H7 (cell line): ENCODE results near the gene MED29. TPM values are rescaled to one million over a fixed set of nuclear protein-coding genes. Genes with fewer than 3 reads are reported as not detected.

Experiments
- DNase-seq: peaks from one replicate; pipeline ENCODE4 v3.0.0; 2012
- H3K27me3 ChIP-seq: 2 replicates; pipeline ENCODE4 v1.6.0; 2011; ENCODE audit warnings: mild to moderate bottlenecking, low read length; ENCODE audit not compliant: control insufficient read depth, insufficient read depth
- H3K36me3 ChIP-seq: replicated peaks from 2 replicates; pipeline ENCODE4 v1.5.1; 2011; ENCODE audit warnings: low read length; ENCODE audit not compliant: control insufficient read depth, insufficient read depth
- H3K4me3 ChIP-seq: 2 replicates; pipeline ENCODE4 v1.5.1; 2011; ENCODE audit warnings: low read depth, mild to moderate bottlenecking, control low read depth, low read length, moderate library complexity; ENCODE audit not compliant: insufficient read depth
- total RNA-seq: library from RNA; depleted of rRNA; stranded (reverse); fragments of >200 nt; shearing (Covaris generic); gene quantifications from 2 replicates; pipeline ENCODE4 v1.2.3, GENCODE V29; 2014; rRNA removed

The MED29 gene, protein sequence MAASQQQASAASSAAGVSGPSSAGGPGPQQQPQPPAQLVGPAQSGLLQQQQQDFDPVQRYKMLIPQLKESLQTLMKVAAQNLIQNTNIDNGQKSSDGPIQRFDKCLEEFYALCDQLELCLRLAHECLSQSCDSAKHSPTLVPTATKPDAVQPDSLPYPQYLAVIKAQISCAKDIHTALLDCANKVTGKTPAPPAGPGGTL
- 38.2 and 41.6 TPM in 2 replicates for total RNA-seq

DNA sequence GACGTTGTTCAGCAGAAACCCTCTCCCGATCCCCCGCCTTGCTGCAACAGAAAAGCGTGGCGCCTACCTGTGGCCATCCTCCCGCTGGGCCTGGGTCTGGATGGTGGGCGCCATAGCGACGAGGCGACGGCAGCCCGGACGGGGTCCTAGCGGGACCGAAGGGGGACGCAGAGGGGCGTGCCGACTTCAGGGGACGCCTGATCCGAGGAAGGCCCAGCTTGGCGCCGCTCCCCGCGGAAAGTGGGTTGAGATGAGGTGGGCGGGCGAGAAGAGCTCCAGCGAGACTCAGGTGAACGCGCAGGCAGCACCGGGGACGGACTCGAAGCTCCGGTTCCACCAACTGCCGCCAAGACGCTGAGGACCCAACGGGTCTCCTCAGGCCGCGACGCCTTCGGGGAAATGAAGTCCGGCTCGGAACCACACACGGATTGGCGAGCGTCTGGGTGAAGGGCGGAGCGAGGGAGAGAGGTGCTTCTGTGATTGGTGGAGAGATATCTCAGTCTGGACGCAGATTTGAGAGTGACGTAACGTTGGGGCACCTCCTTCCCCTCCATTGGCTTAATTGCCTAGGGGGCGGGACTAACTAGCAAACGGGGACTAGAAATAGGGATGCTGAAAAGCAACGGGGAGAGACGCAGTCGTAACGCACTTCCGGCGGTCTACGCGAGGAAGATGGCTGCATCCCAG is at the start of gene MED29, which contains the start of gene PAF1:
TSS of gene MED29 (plus strand) at position 628 of the 687 bp plus-strand sequence. CDS start at position 673, 45 bp downstream.
TSS of gene PAF1 (minus strand) at position 356 of the 687 bp plus-strand sequence. CDS start at position 114, 242 bp downstream.
- Histone ChIP-seq H3K4me3 (peak within 1 kb of the TSS; percentile 76), H3K27me3 (no peaks in the 10 kb centered on the region), H3K36me3 (peaks cover 20% of the 10 kb centered on the region)
- peak; percentile 99 for DNase-seq

DNA sequence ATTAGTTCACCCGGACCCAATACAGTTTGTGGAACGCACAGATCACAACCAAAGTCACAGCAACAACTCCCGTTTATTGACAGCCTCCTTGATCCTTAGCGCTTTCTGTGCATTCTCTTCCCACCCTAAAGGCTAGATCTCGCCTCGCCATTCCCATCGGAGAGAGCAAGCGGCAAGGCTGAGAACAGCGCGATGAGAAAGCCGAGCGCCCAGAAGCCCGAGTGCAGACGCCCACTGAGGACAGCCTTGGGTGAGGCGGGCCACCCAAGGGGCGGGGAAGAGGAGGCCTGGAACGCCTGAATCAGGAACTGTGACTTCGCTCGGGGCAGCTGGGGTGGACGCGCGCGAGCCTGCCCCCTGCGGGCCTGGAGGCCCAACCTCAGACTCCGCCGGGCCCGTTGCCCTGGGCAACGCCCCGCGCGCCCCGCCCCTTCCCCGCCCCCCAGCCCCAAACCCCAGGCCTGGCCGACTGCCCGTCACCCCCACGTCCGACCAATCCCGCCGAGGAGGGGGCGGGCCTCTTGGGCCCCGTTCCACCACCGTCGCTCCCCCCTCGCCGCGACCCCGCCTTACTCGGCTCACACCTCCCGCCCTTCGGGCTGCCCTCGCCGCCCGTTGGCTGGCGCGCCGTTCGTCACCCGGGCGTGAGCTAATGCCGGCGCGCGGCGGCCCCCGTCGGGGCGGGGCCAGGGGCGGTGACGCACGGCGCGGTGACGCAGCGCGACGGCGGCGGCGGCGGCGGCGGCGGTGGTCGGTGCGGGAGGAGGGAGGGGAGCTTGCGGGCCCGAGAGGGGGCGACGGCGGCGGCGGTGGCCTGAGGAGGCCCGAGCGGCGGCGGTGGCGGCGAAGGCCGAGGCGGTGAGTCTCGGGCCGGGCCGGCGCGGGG is 49.2 kb upstream of the MED29 start, which contains the start of gene SAMD4B:
TSS of gene SAMD4B (plus strand) at position 703 of the 886 bp plus-strand sequence. CDS start 14,473 bp downstream, outside the sequence.
- no peaks in the 10 kb centered on the region for H3K36me3 ChIP-seq
- H3K27me3 ChIP-seq: no peaks in the 10 kb centered on the region
- DNase-seq: peak; percentile 100
- H3K4me3 ChIP-seq: peak within 1 kb of the TSS; percentile 88

DNA sequence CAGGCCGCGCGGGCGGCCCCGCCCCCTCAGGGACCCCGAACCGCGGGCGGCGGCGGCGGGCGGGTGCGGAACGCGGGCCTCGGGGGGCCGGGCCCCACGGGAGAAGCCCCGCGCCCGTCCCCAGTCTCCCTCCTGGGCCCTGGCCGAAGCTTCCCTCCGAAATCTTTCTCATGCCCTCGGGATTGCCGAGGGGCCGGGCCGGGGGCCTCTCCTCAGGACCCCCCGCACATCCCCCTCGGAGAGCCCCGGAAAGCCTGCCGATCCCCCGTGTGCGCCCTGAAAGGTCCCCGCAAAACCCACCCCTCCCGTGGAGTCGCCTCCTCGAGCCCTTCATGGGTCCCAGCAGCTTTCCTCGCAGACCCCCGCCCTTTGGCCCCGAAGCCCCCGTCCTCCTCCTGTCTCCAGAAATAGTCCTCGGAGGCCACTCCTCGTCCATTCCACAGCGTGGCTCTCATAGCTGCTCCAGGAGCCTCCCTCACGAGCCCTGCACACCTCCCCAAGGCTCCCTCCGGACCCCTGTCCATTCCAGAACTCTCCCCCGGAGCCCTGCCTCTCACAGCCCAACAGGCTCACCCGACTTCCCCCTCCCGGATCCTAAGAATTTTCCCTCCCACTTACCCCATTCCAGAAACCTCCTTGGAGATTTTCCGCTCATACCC is 48.4 kb upstream of the MED29 start:
- peak; percentile 62 for DNase-seq
- peak overlapping the region; percentile 75 for H3K4me3 ChIP-seq
- no peaks in the 10 kb centered on the region for H3K27me3 ChIP-seq
- H3K36me3 ChIP-seq: no peaks in the 10 kb centered on the region; the same call in 1 of the 2 replicates

DNA sequence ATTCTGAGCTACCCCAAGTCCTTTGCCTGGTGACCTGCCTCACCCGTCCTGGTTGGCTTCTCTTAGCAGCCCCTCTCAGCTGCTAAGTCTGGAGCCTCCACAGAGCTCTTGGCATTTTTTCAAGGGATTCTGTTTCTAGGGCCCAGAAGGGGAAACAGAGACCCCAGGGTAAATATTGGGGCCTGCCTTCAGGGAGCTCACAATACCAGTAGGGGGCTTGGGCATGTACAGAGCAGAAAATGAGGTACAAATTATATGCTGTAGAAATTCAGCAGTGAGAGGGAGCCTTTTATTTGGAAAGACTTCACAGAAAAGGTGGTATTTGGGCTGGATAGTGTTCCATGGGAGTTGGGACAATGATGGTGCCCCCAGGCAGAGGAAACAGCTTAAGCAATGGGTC is 45.2 kb upstream of the MED29 start:
- no peaks in the 10 kb centered on the region for H3K27me3 ChIP-seq
- no peak overlapping the region for H3K4me3 ChIP-seq
- H3K36me3 ChIP-seq: peaks cover 6% of the 10 kb centered on the region
- no peak for DNase-seq

DNA sequence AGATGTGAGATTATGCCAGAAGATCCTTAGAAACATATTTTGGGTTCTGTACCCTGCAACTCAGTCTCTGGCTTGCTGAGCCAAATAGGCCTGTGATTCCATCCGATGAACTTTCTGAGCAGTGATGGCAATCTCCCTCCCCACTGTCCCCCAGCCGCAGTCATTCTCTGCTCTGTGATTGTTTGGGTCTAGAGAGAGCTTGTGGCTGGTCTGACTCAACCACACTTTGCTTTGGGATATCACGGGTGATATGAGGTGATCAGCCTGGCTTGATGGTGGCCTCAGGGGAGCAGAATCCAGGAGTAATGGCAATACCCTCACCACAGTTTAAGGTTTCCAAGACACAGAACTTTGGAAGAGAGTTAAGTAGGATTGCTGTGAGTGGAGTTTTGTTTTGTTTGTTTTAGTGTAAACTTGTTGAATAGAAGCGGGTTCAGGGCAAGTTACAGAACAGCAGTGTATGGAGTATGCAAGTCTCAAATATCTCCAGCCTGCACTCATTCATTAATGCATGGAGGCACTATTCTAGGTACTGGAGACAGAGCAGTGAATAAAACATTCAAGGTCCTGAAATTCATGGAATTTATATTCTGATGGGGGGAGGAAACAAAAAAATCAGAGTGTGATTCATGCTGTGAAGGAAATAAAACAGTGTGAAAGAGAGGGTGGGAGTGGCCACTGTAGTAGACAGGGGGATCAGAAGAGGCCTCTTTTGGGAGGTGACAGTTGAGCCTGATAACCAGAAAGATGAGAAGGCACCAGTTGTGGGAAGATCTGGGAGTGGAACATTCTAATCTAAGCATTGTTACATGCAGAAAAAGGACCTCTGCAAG is 43.6 kb upstream of the MED29 start:
- DNase-seq: no peak
- H3K36me3 ChIP-seq: peaks cover 14% of the 10 kb centered on the region
- H3K4me3 ChIP-seq: no peak overlapping the region
- H3K27me3 ChIP-seq: no peaks in the 10 kb centered on the region

DNA sequence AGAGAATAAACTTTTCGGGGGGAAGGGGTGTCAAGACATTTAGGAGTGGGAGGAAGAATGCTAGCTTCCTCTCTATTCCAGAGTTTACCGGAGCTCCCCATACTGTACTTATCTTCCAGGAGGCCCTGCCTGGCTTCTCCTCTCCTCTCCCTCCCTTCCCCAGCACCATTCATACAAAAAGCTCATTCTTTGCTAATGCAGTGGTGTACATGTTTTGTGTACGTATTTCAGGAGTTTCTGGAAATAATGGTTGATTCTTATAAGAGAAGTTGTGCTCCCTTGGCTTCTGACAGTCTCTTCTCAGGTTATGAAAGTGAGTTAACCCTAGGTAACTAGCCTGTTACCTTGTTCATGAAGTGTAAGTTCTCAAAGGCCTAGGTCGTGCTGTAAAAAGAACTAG is 41.9 kb upstream of the MED29 start:
- H3K27me3 ChIP-seq: no peaks in the 10 kb centered on the region
- no peak overlapping the region for H3K4me3 ChIP-seq
- DNase-seq: no peak
- peaks cover 19% of the 10 kb centered on the region for H3K36me3 ChIP-seq

DNA sequence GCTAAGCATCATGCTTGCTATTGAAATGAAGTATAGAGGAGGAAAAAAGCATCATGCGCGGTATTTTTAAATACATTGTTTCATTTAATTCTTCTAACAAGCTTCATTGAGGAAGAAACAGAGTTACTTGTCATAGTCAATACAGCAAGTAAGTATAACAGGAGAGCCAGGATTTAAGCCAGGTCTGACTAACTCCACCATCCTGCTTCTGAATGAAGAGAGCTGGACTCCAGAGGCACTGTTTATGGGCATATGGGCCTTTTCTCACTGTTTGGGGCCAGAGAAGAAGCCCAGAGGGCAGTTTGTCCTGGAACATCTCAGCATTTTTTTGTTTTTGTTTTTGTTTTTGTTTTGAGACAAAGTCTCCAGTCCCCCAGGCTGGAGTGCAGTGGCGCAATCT is 41.0 kb upstream of the MED29 start:
- DNase-seq: no peak
- H3K4me3 ChIP-seq: no peak overlapping the region
- no peaks in the 10 kb centered on the region for H3K27me3 ChIP-seq
- H3K36me3 ChIP-seq: peaks cover 21% of the 10 kb centered on the region

DNA sequence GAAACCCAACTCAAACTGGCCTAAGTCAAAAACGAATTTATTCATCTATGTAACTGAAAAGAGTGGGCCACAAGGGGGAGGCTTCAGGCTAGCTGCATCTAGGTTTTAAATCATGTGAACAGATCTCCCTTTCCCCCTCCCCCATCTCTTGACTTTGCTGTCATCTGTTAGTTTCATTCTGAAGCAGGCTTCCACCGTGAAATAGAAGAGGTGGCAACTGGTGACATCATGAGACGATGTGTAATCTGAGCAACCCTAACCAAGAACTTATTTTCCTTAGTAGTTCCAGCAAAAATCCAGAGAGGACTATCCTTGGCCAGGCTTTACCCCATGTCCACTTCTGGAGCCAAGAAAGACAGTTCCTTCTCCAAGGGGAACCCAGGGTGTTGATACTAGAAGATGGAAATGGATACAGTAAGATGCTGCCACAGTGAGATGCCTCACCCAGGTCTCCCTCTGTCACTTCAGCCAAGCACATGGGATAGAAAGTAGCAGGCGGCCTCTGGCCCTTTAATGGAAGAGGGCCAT is 39.6 kb upstream of the MED29 start:
- H3K36me3 ChIP-seq: peaks cover 31% of the 10 kb centered on the region
- DNase-seq: no peak
- no peaks in the 10 kb centered on the region for H3K27me3 ChIP-seq
- no peak overlapping the region for H3K4me3 ChIP-seq

DNA sequence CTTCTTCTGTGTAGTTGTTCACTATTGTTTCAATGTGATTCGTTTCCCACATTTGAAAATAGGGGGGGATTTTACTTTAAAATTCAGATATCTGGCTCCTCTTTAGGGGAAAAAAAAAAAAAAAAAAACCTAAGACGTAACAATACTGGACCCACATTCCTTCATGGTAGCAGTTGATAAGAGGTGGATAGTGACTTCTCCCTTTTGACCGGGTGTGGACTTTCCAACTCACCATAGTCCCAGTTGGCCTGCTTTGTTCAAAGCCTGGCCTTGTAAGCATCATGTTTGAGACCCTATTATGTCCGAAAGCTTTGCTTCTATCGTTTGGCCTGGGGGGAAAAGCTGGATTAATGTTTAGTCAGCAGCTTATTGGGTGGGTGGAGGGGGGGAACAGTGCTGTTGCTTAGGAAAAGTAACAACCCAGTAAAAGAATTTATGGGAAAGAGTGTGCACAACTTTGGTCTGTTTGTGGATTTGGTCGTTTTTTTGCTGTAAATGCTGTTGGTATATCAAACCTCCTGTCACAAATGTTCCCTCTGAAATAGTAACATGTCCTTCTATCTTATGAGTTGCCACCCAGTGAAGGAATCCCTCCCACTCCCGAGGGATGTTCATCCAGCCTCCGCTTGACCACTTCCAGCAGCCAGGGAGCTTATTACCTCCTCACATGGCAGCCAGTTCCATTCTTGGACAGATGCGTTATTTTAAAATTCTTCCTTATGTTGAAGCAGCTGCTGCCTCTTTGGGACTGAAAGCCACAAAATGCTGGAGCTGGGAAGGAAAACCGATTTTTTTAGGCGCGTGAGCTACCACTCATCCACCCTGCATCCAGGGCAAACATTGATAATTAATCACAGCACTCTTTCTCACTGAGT is 38.6 kb upstream of the MED29 start:
- H3K36me3 ChIP-seq: peaks cover 40% of the 10 kb centered on the region
- H3K27me3 ChIP-seq: no peaks in the 10 kb centered on the region
- no peak overlapping the region for H3K4me3 ChIP-seq
- DNase-seq: no peak

DNA sequence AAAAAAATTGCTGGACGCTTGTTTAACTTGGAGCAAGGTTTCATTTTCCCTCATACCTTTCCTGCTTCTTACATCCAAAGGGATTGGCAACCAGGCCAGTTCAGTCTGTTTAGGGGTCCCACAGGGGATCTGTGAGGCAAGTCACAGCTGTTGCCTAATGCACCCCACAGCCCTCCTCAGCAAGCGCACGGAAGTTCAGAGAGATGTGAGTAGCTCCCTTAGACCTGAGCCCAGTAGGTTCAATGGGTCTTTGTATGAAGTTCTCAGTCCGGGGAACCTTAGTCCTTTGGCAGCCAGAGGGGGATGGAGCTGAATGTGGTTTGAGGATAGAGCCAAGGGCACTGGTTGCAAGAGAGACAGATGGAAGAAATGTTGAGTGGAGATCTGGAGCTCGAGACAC is 35.9 kb upstream of the MED29 start:
- H3K36me3 ChIP-seq: peaks cover 37% of the 10 kb centered on the region
- no peaks in the 10 kb centered on the region for H3K27me3 ChIP-seq
- H3K4me3 ChIP-seq: no peak overlapping the region
- no peak for DNase-seq

DNA sequence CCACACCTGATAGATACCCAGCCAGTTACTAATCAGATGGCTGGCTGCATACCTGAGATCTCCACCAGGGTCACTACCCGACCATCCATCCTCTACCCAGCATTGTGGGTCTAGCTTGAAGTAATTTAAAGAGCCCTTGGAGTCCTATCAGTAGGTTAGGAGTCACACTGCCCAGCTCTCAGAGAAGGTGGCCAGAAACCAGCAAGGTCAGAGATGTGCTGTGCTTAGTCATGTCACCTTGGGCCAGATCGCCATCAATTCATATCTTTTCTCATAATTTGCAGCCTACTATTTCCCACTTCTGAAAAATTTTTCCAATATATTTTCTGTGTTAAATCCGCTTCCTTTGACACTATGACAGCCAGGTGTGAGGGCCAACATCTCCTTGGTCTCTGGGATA is 35.1 kb upstream of the MED29 start:
- H3K4me3 ChIP-seq: no peak overlapping the region
- DNase-seq: no peak
- peaks cover 39% of the 10 kb centered on the region for H3K36me3 ChIP-seq
- no peaks in the 10 kb centered on the region for H3K27me3 ChIP-seq

DNA sequence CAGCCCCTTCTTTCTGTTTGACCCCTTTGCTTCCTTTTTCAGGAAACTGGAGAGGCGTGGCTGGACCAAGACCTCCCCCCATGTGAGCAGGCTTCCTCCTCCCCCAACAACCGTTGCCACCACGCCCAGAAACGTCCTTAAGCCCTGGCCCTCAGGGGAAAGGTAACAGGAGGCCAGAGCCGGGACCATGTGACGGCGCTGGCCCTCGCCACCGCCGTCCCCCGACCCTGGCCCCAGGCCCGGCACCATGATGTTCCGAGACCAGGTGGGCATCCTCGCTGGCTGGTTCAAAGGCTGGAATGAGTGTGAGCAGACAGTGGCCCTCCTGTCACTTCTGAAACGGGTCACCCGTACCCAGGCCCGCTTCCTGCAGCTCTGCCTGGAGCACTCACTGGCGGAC is 34.5 kb upstream of the MED29 start:
- Histone ChIP-seq H3K27me3 (no peaks in the 10 kb centered on the region), H3K36me3 (peaks cover 35% of the 10 kb centered on the region), H3K4me3 (no peak overlapping the region)
- DNase-seq: peak; percentile 31
